Measurements from ENCODE around the gene BCL6.

BCL6 gene
- 53.9 to 145 (median 84.6) reads per million in 18 experiments for total RNA-seq

GRCh38 chr3:187745201-187746058, at the start of gene BCL6:
BCL6 (minus strand) TSS chr3:187745468; CDS start chr3:187733693, 11,775 bp downstream.
- DNase-seq: peak; percentile 96 to 98

DNA sequence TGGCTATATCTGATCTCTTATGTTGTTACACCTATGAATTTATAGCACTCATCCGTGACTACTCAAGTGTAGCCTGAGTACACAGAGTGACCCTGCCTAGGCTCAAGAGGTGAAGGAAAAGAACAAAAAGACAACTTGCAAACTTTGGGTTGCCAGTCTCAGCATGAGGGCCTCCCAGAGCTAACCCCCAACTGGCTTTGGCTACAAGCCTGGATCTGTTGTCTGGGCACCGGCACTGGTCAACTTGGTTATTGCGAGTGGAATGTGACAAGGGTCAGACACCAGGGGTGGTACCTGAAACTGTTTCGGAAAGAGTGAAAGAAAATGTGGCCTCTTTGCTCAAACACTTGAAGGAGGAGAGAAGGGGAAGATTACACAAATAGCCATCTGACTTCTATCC, 49.5 kb upstream of the BCL6 start:
- DNase-seq: no peak

GRCh38 chr3:187793618-187794017, 48.4 kb upstream of the BCL6 start:
- DNase-seq: no peak

DNA sequence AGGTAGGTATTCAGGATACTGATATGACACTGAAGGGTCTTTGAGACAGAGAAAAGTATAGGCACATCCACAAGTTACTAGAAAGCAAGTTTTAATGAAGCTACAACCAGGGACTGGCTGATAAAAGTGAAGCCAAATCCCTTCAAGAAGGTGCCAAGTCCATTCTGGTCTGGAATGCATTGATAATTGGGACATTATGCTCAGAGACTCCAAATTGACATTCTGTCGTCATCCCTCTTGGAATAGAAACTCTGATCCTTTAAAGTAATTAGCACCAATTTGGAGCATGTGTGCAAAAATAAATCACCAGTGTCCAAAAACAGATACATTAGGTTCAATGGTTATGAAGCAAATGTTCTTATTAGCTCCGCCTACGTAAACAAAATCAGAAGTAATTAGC, 47.3 kb upstream of the BCL6 start:
- no peak for DNase-seq

DNA sequence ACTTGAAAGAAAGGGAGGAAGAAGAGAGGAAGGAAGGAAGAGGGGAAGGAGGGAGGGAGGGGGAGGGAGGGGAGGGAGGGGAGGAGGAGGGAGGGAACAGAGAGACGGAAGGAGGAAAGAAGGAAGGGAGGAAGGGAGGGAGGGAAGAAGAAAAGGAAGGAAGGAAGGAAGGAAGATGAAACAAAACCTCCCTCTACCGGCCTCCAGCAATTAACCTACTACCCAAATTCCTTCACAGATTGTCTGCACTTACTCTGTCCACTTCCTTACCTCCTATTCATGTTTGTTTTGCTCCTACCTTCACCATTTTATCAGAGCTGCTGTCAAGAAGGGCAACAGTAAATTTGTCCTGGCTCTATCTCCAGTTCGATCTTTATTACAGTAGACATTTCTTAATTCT, 44.6 kb upstream of the BCL6 start:
- DNase-seq: no peak

DNA sequence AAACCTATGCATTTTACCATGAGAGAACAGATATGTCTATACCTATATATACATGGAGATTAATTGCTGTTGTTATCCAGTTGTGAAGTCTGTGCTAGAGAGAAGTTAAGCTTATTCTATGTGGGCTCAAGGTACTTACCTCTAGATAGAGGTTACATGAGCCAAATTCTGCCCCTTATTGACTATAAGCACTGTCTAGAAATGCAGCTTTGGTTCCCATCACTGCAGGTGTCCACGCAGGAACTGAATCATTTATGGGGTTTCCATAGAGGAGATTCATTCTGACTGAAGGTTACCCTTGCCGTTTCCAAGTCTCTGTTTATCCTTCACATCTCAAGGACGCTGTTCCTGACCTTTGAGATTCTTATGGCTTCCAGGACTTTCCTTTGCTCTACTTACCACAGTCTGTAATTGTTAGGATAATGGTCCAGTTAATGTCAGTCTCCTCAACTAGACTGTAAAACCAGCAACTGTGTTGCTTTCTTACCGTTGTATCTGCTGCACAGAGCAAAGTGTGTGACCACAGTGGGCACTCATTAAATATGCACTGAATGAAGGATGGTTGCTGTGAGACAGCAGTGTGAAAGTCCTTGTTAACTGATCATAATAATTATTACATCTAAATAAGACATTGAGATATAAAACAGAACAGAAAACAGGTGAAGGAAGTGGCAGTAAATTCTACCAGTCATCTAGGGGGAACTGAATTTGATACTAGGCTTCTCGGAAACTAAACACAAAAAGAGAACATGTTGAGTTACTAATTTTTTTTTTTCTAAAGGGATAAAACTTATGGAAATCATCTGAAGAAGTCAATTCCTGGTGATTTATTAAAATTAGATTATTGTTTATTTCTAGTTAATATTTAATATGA, 44.0 kb upstream of the BCL6 start:
- no peak for DNase-seq

DNA sequence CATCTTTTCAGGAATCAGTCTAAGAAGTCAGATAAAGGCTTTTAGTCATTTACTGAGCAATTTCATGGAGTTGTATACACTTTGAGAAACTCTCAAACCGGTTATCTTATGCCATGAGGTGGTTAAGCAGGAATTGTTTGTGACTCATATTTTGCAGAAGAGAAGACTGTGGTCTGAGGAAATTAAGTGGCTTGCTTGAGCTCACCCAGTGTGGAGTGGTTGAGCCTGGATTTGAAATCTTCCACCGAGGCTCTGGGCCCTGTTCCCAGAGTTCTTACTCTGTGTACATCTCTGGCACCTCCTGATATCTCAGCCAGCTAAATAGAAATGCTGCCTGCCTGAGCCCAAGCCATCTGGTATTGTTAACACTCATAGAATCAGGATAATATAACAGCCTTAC, 37.8 kb upstream of the BCL6 start:
- peak; percentile 57 to 69 for DNase-seq

DNA sequence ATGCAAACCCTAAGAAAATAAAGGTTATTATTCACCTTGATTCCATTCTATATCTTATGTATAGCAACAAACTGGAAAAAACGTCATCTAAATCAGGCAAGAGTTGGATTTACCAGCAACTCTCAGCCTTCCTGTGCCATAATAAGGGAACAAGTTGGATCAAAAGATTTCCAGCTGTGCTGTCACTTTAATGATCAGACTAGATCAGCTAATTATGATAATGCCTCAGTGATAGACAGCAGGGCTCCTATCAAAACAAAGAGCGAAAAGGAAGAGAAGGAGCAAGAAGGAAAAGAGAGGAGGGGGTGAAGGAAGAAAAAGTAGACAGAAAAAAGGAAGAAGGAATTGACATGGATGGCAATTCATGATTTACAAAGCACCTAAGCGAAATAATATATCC, 36.7 kb upstream of the BCL6 start:
- no peak for DNase-seq

- DNase-seq: no peak
These were observed 35.7 kb upstream of the BCL6 start for GRCh38 chr3:187781001-187781400.

- DNase-seq: no peak
These were observed 33.5 kb upstream of the BCL6 start for GRCh38 chr3:187778726-187779125.

GRCh38 chr3:187777331-187777941, 32.2 kb upstream of the BCL6 start:
- peak; percentile 87 to 95 for DNase-seq

- DNase-seq: no peak
These were observed 30.3 kb upstream of the BCL6 start for GRCh38 chr3:187775549-187775948.

DNA sequence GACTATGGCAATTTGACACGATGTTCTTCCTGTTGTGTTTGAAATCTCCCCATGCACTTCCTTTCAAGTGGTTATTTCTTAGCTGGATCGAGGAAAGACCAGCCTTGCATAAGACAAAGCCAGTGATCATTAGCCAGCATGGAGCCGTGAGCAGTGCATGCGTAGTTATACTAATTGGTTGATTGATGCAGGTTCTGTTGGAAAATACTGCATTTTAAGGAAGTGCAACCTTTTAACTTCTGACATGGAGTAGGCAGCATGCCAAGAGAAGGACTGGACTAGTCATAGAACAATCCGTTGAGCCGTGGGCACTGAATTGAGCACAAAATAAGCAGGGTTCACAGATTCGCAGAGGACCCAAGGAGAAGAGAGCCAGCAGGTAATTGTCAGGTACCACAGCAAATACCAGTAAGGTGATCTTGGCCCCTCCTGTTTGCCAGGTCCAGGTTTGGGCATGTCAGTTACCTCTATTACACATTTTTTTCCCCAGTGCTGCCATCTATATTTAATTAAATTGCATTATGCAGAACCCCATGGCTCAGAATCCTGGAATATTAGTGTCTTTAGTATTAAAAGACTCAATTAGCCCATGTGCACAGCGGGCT, 29.0 kb upstream of the BCL6 start:
- DNase-seq: peak; percentile 80

GRCh38 chr3:187773233-187774184, 28.2 kb upstream of the BCL6 start:
- peak; percentile 63 to 80 for DNase-seq

DNA sequence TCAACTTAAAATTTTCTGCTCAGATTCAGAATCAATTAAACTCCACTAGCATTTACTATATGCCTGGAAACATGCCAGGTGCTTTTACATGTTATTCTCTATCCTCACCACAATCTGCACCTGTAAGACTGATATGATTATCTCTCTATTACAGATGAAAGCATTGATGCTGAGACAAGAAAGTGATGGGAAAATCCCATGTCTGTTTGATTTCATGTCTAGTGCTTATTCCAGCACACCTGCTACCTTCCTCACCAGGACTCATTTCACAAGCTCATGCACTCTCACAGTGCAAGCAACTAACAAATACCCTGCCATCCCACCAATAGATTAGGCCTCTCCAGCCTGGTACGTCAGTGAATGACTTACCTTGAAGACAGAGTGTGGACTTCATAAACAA, 25.0 kb upstream of the BCL6 start:
- DNase-seq: no peak

DNA sequence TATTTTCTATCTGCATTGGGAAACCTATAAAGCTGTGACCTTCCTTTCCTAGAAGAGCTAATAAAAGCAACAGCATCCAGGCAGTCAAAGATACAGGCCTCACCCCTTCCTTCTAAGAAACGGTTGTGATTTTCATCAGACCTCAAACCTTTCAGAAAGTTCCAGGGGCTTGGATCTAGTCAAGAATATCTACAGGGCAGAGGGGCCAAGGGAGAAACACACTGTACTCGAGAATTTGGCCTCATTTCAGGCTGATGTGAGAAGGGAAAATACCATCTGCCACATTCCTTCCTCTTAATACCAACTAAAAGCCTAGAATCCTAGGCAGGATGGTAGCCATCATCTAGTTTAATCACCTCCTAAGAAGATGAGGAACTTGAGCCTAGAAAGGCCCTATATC, 24.5 kb upstream of the BCL6 start:
- no peak for DNase-seq

GRCh38 chr3:187767266-187768012, 22.2 kb upstream of the BCL6 start:
- no peak for DNase-seq

DNA sequence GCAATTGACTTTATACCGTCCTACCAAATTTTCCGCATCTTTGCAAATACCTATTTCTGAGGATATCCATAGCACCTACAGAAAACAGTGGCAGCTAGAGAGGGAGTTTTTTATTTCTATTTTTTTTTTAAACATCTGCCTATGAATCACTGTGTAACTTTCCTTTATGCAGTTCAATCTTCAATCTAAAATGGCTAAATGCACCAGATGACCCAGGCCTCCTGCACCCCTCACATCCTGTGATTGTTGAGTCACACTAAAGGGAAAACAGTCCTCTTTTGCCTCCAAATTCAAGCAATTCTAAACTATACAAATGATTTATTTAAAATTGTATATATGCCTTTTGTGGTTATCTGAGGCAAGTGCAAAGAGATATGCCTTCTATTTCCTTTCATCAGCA, 20.1 kb upstream of the BCL6 start:
- no peak for DNase-seq

DNA sequence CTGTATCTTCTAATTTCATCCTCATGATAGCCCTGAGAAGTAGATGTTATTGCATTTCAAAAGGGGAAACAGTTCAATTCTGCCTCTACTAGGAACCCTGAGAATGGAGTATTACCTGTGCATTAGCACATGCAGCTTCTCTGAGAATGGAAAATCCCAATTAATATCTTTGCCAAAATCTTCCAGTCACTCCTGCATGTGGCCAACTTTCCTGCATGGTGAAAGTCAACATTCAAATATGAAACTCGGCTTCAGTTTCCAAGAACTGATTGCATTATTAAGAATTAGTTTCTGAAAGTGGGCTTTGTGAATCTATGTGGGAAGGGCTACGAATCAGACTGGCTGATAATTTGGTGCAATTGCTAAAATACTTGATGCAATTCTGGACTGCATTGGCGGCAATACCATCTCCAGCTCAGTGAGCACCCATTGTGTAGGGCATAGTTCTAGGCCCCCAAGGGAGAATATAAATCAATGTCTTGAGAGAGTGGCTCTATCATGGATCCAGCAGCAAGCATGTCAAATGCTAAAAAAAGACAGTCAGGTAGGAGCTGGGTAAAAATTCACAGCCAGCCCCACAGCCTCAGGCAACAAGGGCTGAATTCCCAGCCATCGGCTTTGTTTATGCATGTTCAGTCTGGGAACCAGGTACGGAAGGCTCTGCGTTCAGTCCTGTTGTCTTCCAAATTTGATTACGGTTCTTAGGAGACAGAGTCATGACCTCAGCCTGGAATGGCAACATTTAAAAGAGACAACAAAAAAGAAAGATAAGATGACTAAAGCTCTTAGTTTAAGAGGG, 18.8 kb upstream of the BCL6 start:
- DNase-seq: no peak

DNA sequence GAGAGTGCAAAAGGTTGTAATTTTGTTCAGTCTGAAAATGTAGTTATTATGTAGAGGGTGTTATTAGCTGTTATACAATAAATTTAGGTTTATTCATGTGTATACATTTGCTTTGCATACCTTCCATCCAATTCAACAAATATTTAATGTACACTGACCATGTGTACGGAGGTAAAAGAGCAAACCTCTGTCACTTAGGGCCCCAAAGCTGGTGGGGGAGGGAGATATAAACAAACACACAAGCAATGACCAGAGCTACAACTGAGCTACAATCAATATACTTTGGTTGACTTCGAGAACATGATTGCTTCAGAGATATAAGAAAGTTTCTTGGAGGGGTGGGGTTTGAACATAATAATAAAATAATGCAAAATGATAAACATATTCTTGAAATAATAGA, 17.5 kb upstream of the BCL6 start:
- DNase-seq: no peak
